ENCODE data around the gene FAM186B.

The FAM186B gene

GRCh38 chr12:49538510-49539403, 66.7 kb downstream of the FAM186B start, which contains the start of gene KCNH3:
KCNH3 (plus strand) TSS chr12:49539030; CDS start chr12:49539417, 387 bp downstream.
- no peak for TF ChIP-seq CTCF (IDR thresholded peaks at IDR 0.05; ENCODE audit: control insufficient read depth, insufficient read depth, low read depth, low read length, missing control alignments)
- peak within 1 kb of the TSS; percentile 26 for H3K4me3 ChIP-seq (ENCODE audit: control insufficient read depth, low read depth, low read length)
- DNase-seq (ENCODE audit: low read depth) = no peak

- H3K4me3 ChIP-seq (ENCODE audit: control insufficient read depth, low read depth, low read length) = peak overlapping the region; percentile 35
- no peak for DNase-seq (ENCODE audit: low read depth)
- no peak for TF ChIP-seq CTCF (IDR thresholded peaks at IDR 0.05; ENCODE audit: control insufficient read depth, insufficient read depth, low read depth, low read length, missing control alignments)
These were observed 67.5 kb downstream of the FAM186B start for GRCh38 chr12:49537752-49538509.

Measured in AG09309 (cell line).